Epithelial cell of prostate (primary cell): Measurements from ENCODE around the gene UGT1A5.

ENCODE experiments used
- DNase-seq: peaks from one replicate; pipeline ENCODE4 v3.0.0-alpha.2; 2011; ENCODE audit warnings: low read depth, low spot score
- H3K27ac ChIP-seq: fragments of 450-650 bp; 2 replicates; pipeline ENCODE4 v1.5.1; 2017; ENCODE audit warnings: mild to moderate bottlenecking

UGT1A5 gene

GRCh38 chr2:233712611-233713261 is at the start of gene UGT1A5:
Gene UGT1A5 (plus strand): TSS chr2:233712907. CDS start chr2:233712992, 85 bp downstream.
- DNase-seq: no peak
- H3K27ac ChIP-seq: no peak within 1 kb of the TSS

GRCh38 chr2:233663911-233664310 is 48.8 kb upstream of the UGT1A5 start:
- DNase-seq: no peak
- no peak overlapping the region for H3K27ac ChIP-seq

- H3K27ac ChIP-seq: no peak overlapping the region
- no peak for DNase-seq
Measured at GRCh38 chr2:233668605-233669260, 44.0 kb upstream of the UGT1A5 start.

- no peak within 1 kb of the TSS for H3K27ac ChIP-seq
- no peak for DNase-seq
Measured at GRCh38 chr2:233671290-233672161, 41.2 kb upstream of the UGT1A5 start, which contains the start of gene UGT1A9. Gene UGT1A9 (plus strand): TSS chr2:233671898. CDS start chr2:233671935, 37 bp downstream.

- DNase-seq: no peak
- H3K27ac ChIP-seq: no peak overlapping the region
Measured at GRCh38 chr2:233672886-233673285, 39.8 kb upstream of the UGT1A5 start.

GRCh38 chr2:233673896-233674295 is 38.8 kb upstream of the UGT1A5 start:
- no peak for DNase-seq

GRCh38 chr2:233674314-233674713 is 38.4 kb upstream of the UGT1A5 start:
- DNase-seq: no peak
- H3K27ac ChIP-seq: no peak overlapping the region

More at GRCh38 chr2:233673896-233674295, 38.8 kb upstream of the UGT1A5 start:
- no peak overlapping the region for H3K27ac ChIP-seq

- no peak for DNase-seq
- no peak overlapping the region for H3K27ac ChIP-seq
Measured at GRCh38 chr2:233674995-233675394, 37.7 kb upstream of the UGT1A5 start.

- no peak overlapping the region for H3K27ac ChIP-seq
- no peak for DNase-seq
Measured at GRCh38 chr2:233676046-233676445, 36.7 kb upstream of the UGT1A5 start.

- H3K27ac ChIP-seq: no peak overlapping the region
- no peak for DNase-seq
Measured at GRCh38 chr2:233679196-233679595, 33.5 kb upstream of the UGT1A5 start.

GRCh38 chr2:233680361-233681045 is 32.2 kb upstream of the UGT1A5 start:
- DNase-seq: no peak
- H3K27ac ChIP-seq: no peak overlapping the region

GRCh38 chr2:233681521-233682099 is 31.1 kb upstream of the UGT1A5 start, which contains the start of gene UGT1A7:
Gene UGT1A7 (plus strand): TSS chr2:233681901. CDS start chr2:233681938, 37 bp downstream.
- no peak within 1 kb of the TSS for H3K27ac ChIP-seq
- DNase-seq: no peak

- H3K27ac ChIP-seq: no peak overlapping the region
- DNase-seq: no peak
Measured at GRCh38 chr2:233684640-233685039, 28.1 kb upstream of the UGT1A5 start.

- DNase-seq: no peak
- no peak overlapping the region for H3K27ac ChIP-seq
Measured at GRCh38 chr2:233686928-233687327, 25.8 kb upstream of the UGT1A5 start.

GRCh38 chr2:233688341-233688740 is 24.4 kb upstream of the UGT1A5 start:
- H3K27ac ChIP-seq: no peak overlapping the region
- no peak for DNase-seq

- H3K27ac ChIP-seq: peak overlapping the region; percentile 80
- DNase-seq: no peak
Measured at GRCh38 chr2:233689031-233689430, 23.7 kb upstream of the UGT1A5 start.

GRCh38 chr2:233689501-233689900 is 23.2 kb upstream of the UGT1A5 start:
- no peak for DNase-seq
- H3K27ac ChIP-seq: peak overlapping the region; percentile 80

- peak overlapping the region; percentile 80 for H3K27ac ChIP-seq
- peak; percentile 81 for DNase-seq
Measured at GRCh38 chr2:233690444-233690843, 22.3 kb upstream of the UGT1A5 start.

GRCh38 chr2:233691443-233692433 is 21.0 kb upstream of the UGT1A5 start:
- peak; percentile 99 for DNase-seq
- peak overlapping the region; percentile 80 for H3K27ac ChIP-seq
